Posterior vena cava (tissue), 2 donors: ENCODE data around the gene BLVRB. TPM values are rescaled to one million over a fixed set of nuclear protein-coding genes. Genes with fewer than 3 reads are reported as not detected.
"Not testable (repeated sequence)": the region's sequence is repeated elsewhere in the genome, so short reads cannot be mapped to it uniquely, and the experiment has no call there.

Experiments
- DNase-seq: peaks from one replicate; pipeline ENCODE4 v3.0.0-alpha.2; 2020; ENCODE audit warnings: low spot score
- intact Hi-C, 2 donors: fragments of 100-400 bp; cut with DNase I; formaldehyde crosslinking; loops; one replicate each; pipeline versions ENCODE4 v1.14.1 to v1.14.2; 2022 to 2023
- total RNA-seq, 2 donors: library from RNA; stranded (reverse); fragmentation: NEBNext Ultra II Directional; extraction: Animal tissue kit (Norgen Biotek cat#: 25700); gene quantifications; one replicate each; pipeline ENCODE4 v1.2.1, GENCODE V29; 2021
- donor health status: DM: yes; HTN: yes; CAD: no.
- donor health status: DM: yes; HTN: yes; CAD: no.

The BLVRB gene
- total RNA-seq, 2 donors from 2014 or later = 77.4 to 88.1 TPM

- DNase-seq, intact Hi-C loops: not testable (repeated sequence)
These were observed 32.8 kb downstream of the BLVRB start for GRCh38 chr19:40432760-40433159.

DNA sequence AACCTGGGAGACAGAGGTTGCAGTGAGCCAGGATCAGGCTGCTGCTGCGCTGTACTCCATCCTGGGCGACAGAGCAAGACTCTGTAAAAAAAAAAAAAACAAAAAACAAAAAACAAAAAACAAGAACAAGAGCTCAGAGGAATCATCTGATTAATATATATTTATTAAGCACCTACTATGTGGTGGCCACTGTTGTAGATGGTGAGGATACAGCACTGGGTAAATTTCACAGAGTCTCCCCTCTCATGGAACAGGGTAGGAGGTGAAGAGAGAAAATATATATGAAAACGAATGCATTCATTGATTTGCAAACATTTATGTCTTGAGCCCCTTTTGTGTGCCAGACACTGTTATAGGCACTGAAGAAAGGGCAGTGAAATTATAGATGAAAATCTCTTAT, 33.8 kb downstream of the BLVRB start:
- intact Hi-C loops = no loop called here
- DNase-seq = no peak

DNA sequence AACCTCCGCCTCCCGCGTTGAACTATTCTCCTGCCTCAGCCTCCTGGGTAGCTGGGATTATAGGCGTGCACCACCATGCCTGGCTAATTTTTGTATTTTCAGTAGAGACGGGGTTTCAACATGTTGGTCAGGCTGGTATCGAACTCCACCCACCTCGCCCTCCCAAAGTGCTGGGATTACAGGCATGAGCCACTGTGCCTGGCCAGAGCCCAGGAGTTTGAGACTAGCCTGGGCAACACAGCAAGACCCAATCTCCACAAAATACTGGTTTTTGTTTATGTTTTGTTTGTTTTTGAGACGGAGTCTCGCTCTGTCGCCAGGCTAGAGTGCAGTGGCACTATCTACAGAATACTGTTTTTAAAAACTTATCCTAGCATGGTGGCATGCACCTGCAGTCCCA, 35.3 kb downstream of the BLVRB start:
- DNase-seq, intact Hi-C loops: not testable (repeated sequence)

GRCh38 chr19:40428197-40428596, 37.3 kb downstream of the BLVRB start:
- intact Hi-C loops, DNase-seq: not testable (repeated sequence)

GRCh38 chr19:40425450-40426287, 39.9 kb downstream of the BLVRB start, which contains the start of gene SERTAD1:
Gene SERTAD1, minus strand, starts transcription at chr19:40425992. Its CDS starts 2,446 bp downstream, at chr19:40423546.
- intact Hi-C loops = no loop called here
- DNase-seq = peak; percentile 100

GRCh38 chr19:40424637-40425449, 40.7 kb downstream of the BLVRB start:
- intact Hi-C loops = no loop called here
- no peak for DNase-seq

GRCh38 chr19:40423938-40424337, 41.6 kb downstream of the BLVRB start:
- DNase-seq = no peak
- intact Hi-C loops = no loop called here

- DNase-seq = no peak
- intact Hi-C loops = no loop called here
These were observed 42.6 kb downstream of the BLVRB start for GRCh38 chr19:40422748-40423566.

DNA sequence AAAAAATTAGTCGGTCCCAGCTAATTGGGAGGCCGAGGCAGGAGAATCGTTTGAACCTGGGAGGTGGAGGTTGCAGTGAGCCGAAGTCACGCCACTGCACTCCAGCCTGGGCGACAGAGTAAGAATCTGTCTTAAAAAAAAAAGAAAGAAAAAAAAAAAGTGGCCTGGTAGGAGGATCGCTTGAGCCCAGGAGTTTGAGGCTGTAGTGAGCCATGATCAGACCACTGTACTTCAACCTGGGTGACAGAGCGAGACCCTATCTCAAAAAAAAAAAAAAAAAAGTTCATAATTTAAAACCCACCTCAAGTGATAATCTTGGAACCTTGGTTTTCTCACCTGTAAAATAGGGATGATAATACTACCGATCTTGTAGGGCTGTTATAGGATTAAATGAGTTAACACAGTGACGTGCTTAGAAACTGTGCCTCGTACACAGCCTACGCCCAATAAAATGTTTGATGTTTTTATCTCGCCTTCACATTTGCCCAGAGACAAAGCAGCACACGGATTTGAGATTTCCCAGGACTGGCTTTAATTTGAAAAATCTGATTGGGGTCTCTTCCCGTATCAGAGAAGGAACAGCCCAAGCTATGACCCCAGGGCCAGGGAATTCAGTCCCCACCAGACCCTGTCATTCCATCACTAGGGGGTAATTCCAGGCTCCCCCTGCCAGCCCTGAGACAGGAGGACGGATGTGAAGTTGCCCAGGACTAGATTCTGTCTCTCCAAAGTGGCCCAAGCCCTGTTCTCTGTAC, 43.4 kb downstream of the BLVRB start:
- no peak for DNase-seq
- intact Hi-C loops = no loop called here

DNA sequence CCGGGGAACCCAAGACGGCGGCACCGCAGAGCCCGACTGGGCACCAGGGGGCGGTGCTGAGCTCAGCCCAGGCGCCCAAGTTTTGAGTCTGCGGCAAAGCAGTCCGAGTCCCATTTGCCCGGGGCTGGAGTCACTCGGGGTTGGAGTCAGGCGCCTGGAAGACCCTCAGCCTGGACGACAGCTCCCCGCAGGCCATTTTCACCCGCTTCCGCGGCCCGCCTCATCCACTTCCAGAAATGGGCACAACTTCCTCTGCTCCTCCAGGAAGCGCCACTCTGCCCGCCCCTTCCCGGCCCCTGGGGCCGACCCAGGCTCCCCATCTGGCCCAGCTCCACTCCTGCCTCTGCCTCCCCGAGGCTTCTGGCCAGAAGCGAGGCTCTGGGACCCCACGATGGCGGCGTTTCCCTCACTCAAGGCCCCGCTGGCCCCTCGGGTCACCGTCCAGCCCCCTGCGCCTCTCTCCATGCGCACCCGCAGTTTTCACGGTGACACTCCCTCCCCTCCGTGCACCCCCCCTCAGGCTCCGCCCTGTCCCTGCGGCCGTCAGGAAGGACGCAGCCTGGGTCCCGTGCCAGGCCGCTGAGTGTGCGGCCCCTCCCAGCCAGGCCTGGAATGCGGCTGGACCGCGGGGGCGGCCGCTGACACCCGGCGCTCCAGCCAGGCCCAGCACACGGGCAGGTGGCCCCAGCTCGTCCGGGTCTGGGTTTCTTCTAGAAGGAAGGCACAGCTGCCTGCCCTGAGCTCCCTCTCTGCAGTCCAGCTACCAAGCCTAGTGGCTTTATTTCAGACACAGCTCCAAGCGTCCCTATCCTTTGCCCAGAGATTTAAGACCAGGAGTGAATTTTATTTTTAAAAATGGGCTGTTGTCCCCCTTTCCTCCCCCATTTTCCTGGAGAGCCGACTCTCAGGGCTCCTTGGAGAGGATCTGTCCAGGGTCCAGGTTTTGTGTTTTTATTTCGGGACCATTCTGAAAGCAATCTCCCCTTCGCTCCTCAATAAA, 44.5 kb downstream of the BLVRB start:
- DNase-seq = peak; percentile 98
- intact Hi-C loops = no loop called here

DNA sequence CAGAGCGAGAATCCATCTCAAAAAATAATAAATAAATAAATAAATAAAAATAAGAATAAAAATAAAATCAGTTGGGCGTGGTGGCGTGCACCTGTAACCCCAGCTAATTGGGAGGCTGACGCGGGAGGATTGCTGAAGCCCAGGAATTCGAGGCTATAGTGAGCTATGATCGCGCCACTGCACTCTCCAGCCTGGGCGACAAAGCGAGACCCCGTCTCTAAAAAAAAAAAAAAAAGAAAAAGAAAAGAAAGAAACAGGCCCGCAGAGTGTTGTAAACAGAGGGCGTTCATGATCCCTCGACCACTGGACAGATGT, 45.1 kb downstream of the BLVRB start:
- no peak for DNase-seq
- intact Hi-C loops = no loop called here

DNA sequence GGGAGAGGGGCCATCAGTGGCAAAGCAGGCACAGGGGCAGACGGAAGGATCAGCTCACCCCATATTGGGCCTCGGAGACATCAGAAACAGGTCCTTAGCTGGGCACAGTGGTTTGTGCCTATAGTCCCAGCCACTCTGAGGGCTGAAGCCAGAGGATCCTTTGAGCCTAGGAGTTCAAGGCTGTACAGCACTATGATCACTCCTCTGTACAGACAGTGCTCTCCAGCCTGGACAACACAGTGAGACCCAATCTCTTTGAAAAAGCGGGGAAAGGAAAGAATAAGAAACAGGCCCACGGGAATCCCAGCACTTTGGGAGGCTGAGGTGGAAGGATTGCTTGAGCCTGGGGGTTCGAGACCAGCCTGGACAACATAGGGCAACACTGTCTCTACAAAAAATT, 45.8 kb downstream of the BLVRB start:
- no peak for DNase-seq
- intact Hi-C loops = no loop called here

- intact Hi-C loops = no loop called here
- DNase-seq = no peak
These were observed 46.4 kb downstream of the BLVRB start for GRCh38 chr19:40419066-40419612.

DNA sequence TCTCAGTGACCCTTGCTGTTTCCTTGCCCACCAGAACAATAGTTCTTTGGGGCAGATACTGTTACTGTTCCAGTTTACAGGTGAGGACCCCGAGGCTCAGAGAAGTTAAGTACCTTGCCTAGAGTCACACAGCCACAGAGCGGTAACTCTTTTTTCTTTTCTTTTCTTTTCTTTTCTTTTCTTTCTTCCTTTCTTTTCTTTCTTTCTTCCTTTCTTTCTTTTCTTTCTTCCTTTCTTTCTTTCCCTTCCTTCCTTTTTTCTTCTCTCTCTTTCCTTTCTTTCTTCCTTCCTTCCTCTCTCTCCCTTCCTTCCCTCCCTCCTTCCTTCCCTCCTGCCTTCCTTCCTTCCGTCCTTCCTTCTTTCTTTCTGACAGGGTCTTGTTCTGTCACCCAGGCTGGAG, 47.5 kb downstream of the BLVRB start:
- DNase-seq = no peak
- intact Hi-C loops = no loop called here

DNA sequence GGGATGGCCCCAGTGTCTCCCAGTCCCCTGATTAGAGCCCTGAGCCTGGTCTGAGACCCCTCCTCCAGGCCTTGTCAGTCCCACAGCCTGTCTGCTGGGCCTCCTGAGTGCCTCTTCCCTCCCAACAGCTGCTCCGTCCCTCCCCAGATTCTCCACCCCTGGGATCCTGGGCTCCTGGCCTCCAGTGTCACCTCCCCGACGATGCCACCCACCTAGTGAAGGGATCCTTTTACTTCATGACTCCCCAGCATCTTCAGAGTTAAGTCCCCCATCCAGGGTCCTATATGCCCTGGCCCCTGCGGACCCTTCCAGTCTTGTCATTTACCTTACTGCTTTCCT, 47.9 kb downstream of the BLVRB start:
- intact Hi-C loops = no loop called here
- no peak for DNase-seq

DNA sequence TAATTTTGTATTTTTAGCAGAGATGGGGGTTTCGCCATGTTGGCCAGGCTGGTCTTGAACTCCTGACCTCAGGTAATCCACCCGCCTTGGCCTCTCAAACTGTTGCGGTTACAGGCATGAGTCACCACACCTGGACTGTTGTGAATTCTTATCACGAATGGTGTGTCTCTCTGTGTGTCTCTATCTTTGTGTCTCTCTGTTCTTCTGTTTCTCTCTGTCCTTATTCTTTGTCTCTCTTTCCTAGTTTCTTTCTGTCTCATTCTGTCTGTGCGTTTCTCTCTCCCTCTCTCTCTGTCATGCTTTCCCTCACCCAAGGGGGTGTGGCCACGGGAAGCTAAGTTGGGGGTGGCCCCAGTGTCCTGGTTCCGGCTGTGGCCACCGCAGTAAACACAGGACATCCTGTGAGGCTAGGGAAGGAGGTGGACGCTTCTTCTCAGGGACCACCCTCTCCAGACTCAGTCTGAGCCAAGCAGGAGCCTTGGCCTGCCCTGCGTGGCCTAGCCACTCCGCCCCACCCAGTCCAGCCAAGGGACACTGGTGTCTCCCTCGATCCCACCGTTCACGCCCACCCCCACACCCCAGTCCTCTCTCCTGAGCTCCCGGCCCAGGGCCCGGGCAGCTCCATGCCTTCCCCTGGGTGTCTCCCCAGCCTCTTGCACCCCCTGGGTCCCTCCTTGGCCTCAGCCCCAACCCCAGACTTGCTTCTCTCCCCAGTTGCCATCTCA, 48.5 kb downstream of the BLVRB start:
- no peak for DNase-seq

GRCh38 chr19:40415768-40416167, 49.8 kb downstream of the BLVRB start:
- DNase-seq = no peak
- intact Hi-C loops = no loop called here

More for the DNA sequence above, 48.5 kb downstream of the BLVRB start:
- intact Hi-C loops = no loop called here
